Measurements from ENCODE around the gene RGR. TPM values are rescaled to one million over a fixed set of nuclear protein-coding genes. Genes with fewer than 3 reads are reported as not detected.

Gene RGR
- total and polyA plus RNA-seq, 2 experiments from 2014 or later: not detected

- TF ChIP-seq ZNF462 (CRISPR knock-in tag; IDR thresholded peaks at IDR 0.05) (no peak), NANOG (IDR thresholded peaks at IDR 0.05; ENCODE audit: borderline replicate concordance) (no peak), REST (IDR thresholded peaks at IDR 0.05; ENCODE audit: unreplicated experiment) (no peak), STAT1 (IDR thresholded peaks at IDR 0.05; ENCODE audit: unreplicated experiment) (no peak), POLR2AphosphoS5 (IDR thresholded peaks at IDR 0.05; ENCODE audit: low read depth) (no peak)
Measured at GRCh38 chr10:84292502-84292901, 47.6 kb downstream of the RGR start (continued).

- peaks cover 27% of the 10 kb centered on the region for H3K4me1 Mint-ChIP-seq
- TF ChIP-seq ZNF331 (CRISPR knock-in tag; IDR thresholded peaks at IDR 0.05; ENCODE audit: low read depth) (no peak), REST (IDR thresholded peaks at IDR 0.05; ENCODE audit: unreplicated experiment) (no peak), EZH2phosphoT487 (IDR thresholded peaks at IDR 0.05; ENCODE audit: unreplicated experiment) (no peak), NANOG (IDR thresholded peaks at IDR 0.05; ENCODE audit: borderline replicate concordance) (no peak), JUNB (IDR thresholded peaks at IDR 0.05; ENCODE audit: unreplicated experiment) (no peak), POLR2AphosphoS5 (IDR thresholded peaks at IDR 0.05; ENCODE audit: low read depth) (no peak), ETS1 (IDR thresholded peaks at IDR 0.05) (no peak)
Measured at GRCh38 chr10:84293171-84293570, 48.3 kb downstream of the RGR start.

More at GRCh38 chr10:84293171-84293570, 48.3 kb downstream of the RGR start:
- Histone ChIP-seq H4K20me1 (replicated peaks; ENCODE audit: insufficient read depth) (no peaks in the 10 kb centered on the region), H3K4me2 (no peak overlapping the region), H3K27me3 (ENCODE audit: insufficient read depth) (no peaks in the 10 kb centered on the region), H3F3A (replicated peaks; ENCODE audit: low read depth) (0 out of 2 replicates have a peak, but pooled peaks cover 11% of the 10 kb centered on the region), H3K4me1 (ENCODE audit: insufficient read depth) (peaks cover 31% of the 10 kb centered on the region), H3K4me3 (no peak overlapping the region), H3K36me3 (ENCODE audit: insufficient read depth) (no peaks in the 10 kb centered on the region), H3K27ac (ENCODE audit: low read depth) (no peak overlapping the region), H3K79me2 (replicated peaks; ENCODE audit: insufficient read depth) (no peaks in the 10 kb centered on the region), H3K9me2 (ENCODE audit: insufficient read depth) (peaks cover 6% of the 10 kb centered on the region; the same call in 1 of the 2 replicates), H2AFZ (no peak overlapping the region)
- Mint-ChIP-seq H3K27ac (no peak overlapping the region), H3K27me3 (ENCODE audit: insufficient read depth, low read depth, poor library complexity) (peaks cover 6% of the 10 kb centered on the region), H3K9me3 (no peaks in the 10 kb centered on the region), H3K4me3 (no peak overlapping the region), H3K36me3 (ENCODE audit: low read depth) (no peaks in the 10 kb centered on the region; the same call in 2 of the 3 replicates)
- ATAC-seq (no peak), DNase-seq (ENCODE audit: low spot score) (no peak)
